NCI-H1694 treated with DMSO at 0.1 percent for 48 hours (cell line): ENCODE measurements around the gene FBLN2.

Experiments used
- DNase-seq: peaks from one replicate; lab custom pipeline; 2025; lab: John Stamatoyannopoulos, UW

FBLN2 gene

GRCh38 chr3:13567684-13568514 is 19.0 kb downstream of the FBLN2 start:
- no peak for DNase-seq

GRCh38 chr3:13568515-13569028 is 19.6 kb downstream of the FBLN2 start:
- no peak for DNase-seq

GRCh38 chr3:13569201-13569600 is 20.3 kb downstream of the FBLN2 start:
- no peak for DNase-seq

DNA sequence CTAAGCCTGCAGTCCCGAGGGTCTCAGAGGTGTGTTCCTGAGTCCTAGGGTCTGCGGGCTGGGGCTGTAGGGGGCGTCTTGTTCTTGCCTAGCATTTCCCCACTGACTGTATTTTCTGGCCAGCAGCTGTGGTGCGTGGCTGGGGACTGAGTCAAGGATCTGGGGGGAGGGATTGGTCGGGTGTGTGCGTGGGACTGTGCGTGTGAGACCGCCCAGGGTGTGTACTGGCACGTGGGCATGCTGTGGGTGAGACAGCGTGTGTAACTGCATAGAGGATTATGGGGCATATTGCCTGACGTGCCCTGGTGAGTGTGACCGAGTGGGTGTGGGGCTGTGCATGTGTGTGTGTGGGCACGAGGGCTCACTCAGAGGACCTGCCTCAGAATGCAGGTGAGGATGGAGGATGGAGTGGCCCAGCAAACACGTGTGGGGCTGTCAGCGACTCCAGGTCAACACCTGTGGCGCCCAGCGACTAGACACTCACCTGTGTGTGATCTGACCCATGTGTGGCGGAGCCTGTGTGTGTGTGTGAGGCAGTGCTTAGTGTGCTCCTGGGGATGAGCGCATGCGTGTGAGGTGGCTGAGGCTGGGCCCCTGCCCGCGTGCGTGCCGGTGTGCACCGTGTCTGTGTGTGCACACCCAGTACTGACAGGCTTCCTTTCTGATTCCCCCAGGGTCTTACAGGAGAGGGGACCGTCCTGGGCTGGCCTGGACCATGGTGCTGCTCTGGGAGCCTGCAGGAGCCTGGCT is 20.9 kb downstream of the FBLN2 start:
- no peak for DNase-seq

DNA sequence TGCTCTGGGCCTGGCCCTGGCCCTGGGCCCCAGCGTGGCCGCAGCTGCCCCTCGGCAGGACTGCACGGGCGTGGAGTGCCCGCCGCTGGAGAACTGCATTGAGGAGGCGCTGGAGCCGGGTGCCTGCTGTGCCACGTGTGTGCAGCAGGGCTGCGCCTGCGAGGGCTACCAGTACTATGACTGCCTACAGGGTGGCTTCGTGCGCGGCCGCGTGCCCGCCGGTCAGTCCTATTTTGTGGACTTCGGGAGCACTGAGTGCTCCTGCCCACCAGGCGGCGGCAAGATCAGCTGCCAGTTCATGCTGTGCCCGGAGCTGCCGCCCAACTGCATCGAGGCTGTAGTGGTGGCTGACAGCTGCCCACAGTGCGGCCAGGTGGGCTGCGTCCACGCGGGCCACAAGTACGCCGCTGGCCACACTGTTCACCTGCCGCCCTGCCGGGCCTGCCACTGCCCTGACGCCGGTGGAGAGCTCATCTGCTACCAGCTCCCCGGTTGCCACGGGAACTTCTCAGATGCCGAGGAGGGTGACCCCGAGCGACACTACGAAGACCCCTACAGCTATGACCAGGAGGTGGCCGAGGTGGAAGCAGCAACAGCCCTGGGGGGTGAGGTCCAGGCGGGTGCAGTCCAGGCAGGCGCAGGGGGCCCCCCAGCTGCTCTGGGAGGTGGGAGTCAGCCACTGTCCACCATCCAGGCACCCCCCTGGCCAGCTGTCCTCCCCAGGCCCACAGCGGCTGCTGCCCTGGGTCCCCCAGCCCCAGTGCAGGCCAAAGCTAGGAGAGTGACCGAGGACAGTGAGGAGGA is 21.7 kb downstream of the FBLN2 start:
- DNase-seq = no peak

GRCh38 chr3:13571264-13571663 is 22.3 kb downstream of the FBLN2 start:
- no peak for DNase-seq

DNA sequence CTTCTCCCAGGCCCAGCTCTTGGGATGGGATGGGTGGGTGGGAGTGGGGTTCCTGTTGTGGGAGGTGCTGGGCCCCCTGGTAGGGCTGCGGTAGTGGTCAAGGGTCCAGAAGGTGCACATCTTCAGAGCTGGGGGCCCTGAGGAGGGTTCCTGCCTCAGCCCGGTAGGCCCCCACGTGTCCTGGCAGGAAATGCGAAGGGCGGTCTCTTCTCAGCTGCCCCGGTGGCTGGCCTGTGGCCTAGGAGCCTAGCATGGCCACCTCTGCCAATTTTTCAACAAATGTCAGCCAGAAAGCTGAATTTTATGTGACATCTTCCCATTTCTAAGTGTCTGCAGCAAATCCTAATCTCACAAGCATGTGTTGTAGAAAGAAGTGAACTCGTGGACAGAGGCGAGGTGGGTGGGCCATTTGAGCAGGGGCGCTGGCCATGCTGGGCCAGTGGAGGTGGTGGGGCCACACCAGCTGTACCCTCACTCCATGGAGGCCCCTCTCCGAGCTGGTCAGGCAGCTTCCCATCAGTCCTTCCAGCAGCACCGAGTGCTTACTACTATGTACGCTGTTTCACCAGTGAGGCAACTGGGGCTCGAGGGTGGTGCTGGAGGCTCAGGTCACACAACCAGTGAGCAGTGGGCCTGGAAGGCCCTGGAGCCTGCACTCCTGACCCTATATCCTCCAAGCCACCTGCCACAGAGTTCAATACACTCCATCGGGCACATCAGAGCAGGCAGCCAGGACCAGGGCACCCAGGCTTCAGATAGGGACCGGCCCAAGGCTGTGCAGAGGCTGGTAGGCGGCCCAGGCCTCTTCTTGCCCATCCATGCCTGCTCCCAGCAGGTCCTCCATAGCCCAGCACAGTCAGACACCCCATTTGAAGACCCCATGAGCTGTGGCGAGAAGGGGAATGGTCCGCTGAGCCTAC is 23.2 kb downstream of the FBLN2 start:
- DNase-seq = no peak

GRCh38 chr3:13572926-13573623 is 24.1 kb downstream of the FBLN2 start:
- no peak for DNase-seq

DNA sequence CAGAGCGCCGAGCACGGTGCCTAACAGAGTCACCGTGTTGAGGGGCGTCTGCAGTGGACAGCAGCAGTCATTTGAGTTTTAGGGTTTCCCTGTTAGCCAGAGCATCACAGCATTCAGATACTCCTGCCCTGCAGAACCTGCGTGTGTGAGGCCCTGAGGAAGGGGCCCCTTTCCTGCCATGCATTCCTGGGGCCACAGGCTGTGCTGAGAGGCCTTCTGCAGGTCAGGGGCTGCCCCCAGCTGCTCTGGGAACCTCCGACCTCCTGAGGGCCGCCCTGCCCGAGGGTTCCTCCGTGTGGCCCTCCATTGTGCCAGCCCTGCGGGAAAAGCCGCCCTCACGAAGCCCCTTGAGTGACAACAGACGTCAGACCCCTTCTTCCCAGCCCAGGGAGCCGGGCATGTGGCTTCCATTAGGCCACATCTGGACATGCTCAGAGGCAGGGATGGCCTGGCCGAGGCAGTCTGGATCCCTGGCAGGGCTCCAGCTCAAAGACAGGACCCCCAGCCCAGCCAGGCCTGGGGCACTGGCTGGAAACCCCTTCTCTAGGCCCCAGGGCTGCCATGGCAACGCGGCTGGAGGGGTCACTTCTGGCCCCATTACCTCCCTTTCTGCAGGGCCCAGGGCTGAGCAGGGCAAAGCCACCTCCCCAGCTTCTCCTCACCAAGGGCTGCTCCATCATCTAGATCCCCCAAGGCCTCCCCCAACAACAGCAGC is 25.3 kb downstream of the FBLN2 start:
- no peak for DNase-seq

GRCh38 chr3:13574798-13575451 is 26.0 kb downstream of the FBLN2 start:
- no peak for DNase-seq

GRCh38 chr3:13575459-13576061 is 26.6 kb downstream of the FBLN2 start:
- no peak for DNase-seq

DNA sequence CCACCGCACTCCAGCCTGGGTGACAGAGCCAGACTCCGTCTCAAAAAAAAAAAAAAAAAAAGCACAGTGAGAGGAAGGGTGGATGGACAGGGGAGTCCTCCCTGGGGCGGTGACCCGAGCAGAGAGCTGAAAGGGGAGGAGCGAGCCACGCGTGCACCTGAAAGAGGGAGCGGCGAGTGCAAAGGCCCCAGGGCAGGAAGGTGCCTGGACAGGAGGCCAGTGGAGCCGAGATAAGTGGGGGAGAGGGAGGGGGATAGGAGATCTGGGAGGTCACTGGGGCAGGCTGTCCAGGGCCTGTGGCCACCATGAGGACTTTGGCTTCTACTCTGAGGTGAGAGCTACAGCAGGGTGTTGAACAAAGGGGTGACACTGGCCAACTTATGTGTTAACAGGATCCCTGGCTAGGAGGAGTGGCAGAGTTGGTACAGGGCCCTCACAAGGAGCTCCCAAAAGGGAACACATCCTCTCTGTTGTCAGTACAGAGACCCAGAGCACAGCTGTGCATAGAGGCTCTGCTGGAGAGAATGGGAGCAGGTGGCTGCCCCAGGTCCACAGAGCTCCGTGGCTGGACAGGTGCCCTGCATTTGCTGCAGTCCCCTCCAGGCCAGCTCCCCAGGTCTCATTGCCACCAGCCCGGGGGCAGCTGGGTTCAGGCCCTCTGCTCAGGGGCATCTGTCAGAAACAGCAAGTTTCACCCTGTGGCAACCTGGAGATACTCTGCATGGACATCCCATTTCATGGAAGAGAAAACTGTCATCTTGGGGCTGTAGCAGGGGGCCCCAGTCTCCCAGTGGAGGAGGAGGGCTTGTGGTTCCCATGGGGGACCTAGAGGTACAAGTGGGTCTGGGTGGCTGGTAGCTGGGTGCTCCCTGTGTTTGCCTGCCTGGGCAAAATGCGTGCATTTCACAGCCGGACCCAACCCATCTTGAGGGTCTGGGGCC is 28.5 kb downstream of the FBLN2 start:
- no peak for DNase-seq

DNA sequence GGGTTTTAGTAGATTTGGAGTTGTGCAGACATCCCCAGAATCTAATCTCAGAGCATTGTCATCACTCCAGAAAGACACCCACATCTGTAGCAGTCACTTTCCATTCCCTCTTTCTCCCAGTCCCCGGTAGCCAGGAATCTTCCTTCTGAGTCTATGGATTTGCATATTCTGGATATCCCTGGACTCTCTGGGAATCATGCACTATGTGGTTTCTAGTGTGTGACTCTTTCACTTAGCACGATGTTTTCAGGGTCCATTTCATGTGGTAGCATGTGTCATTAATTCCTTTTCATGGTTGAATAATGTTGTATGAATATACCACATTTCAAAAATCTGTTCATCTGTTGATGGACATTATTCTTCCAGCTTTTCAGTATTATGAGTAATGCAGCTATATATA is 29.3 kb downstream of the FBLN2 start:
- DNase-seq = no peak

GRCh38 chr3:13579063-13579462 is 30.1 kb downstream of the FBLN2 start:
- no peak for DNase-seq

GRCh38 chr3:13580256-13581023 is 31.5 kb downstream of the FBLN2 start:
- DNase-seq = no peak

DNA sequence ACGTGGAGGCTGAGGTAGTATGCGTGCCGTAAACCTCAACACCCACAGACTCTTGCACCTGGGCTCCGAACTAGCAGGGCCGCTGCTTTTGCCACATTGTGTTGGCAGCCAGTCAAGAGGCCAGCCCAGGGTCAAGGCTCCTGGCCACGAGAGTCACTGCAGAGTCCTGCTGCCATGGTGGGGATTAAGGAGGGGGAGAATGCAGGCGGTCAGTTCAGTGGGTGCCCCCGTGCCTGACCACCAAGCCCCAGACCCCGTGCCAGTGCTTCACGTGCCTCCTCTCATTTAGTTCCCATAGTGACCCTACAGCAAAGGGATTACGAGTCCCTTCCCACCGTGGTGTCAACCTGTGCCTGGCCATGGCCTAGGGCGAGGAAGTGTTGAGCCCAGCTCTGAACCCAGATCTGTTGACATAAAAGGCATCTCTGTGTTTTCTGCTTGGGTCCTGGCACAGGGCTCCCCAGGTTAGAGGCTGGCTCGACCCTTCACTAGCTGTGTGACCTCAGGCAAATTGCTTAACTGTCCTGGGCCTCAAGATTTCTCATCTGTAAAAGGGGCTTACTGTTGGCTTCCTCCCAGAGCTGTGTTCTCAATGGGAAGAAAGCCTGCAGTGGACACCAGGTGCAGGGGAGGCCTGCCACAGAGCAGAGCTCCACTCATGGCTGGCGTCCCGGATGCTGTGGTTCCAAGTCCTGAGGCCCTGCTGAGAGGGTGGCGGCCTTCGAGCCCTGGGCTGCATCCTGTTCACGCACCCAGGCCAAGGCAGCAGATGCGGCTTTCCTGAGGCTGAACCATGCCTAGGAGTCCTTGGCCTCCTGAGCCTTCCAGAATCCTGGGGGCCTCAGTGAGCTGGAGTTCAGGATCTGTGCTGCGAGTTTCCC is 32.8 kb downstream of the FBLN2 start:
- DNase-seq = no peak
